Stimulated activated naive CD8-positive, alpha-beta T cell treated with anti-CD3 and anti-CD28 coated beads, Interleukin-15, amount 100 ng/mL, for 72 hours (primary cell): ENCODE data around the gene TRPC5OS.

Experiments
- ATAC-seq: fragments of 150-1000 bp; cut with Tn5 transposase; 2 replicates; pipeline ENCODE4 v1.10.0; 2021; ENCODE audit warnings: mild to moderate bottlenecking, moderate library complexity
- DNase-seq, 2 donors: peaks; one replicate each; pipeline ENCODE4 v3.0.0; 2021 to 2022
- H3K27ac Mint-ChIP-seq, 2 donors: one replicate each; pipeline ENCODE4 v1.8.0; 2022; ENCODE audit warnings: mild to moderate bottlenecking in 2 of 2, mixed read lengths in 2 of 2, moderate library complexity in 2 of 2
- H3K27me3 Mint-ChIP-seq: one replicate; pipeline ENCODE4 v1.8.0; 2022; ENCODE audit warnings: mixed read lengths
- H3K4me1 Mint-ChIP-seq: one replicate; pipeline ENCODE4 v1.8.0; 2022; ENCODE audit warnings: mild to moderate bottlenecking, mixed read lengths
- H3K4me3 Mint-ChIP-seq, 2 donors: one replicate each; pipeline ENCODE4 v1.8.0; 2022; ENCODE audit warnings: mild to moderate bottlenecking in 2 of 2, mixed read lengths in 2 of 2, moderate library complexity in 1 of 2
- H3K9me3 Mint-ChIP-seq, 2 donors: one replicate each; pipeline ENCODE4 v1.8.0; 2022; ENCODE audit warnings: mixed read lengths in 2 of 2

Gene TRPC5OS

DNA sequence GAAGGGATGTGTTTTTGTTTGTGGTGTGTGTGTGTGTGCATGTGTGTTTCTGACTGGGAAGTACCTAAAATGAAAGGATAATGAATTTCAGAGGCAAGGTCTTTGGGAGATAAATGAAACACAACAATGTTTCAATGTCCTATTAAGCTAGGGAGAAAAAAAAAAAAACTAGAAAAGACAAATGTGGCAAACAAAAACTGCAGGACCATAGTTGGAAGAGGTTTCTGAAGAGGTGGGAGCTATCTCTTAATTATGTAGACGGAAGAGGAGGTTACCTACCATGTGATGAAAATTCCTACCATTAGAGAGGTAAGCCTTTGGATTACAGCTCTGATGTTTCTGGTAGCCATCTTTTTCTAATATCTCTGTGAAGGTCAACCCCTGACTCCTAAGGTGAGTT, at the start of gene TRPC5OS:
Gene TRPC5OS, plus strand, starts transcription at position 301 of the 400 bp plus-strand sequence. CDS start 25,669 bp downstream, outside the sequence.
- Mint-ChIP-seq H3K9me3 (no peaks in the 10 kb centered on the region), H3K27me3 (no peaks in the 10 kb centered on the region), H3K27ac (no peak within 1 kb of the TSS), H3K4me1 (no peaks in the 10 kb centered on the region), H3K4me3 (no peak within 1 kb of the TSS)
- ATAC-seq, result no peak
- DNase-seq, result no peak

DNA sequence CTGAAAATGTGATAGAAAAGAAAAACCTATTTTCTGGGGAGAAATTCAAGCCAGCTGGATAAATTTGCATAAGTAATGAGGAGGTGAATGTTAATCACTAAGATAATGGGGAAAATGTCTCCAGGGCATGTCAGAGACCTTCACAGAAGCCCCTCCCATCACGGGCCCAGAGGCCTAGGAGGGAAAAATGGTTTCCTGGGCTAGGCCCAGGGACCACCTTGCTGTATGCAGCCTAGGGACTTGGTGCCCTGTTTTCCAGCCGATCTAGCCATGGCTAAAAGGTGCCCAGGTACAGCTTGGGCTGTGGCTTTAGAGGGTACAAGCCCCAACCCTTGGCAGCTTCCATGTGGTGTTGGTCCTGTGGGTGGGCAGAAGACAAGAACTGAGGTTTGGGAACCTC, 46.6 kb upstream of the TRPC5OS start:
- H3K9me3 Mint-ChIP-seq, result no peaks in the 10 kb centered on the region
- no peak overlapping the region for H3K4me3 Mint-ChIP-seq
- H3K4me1 Mint-ChIP-seq, result no peaks in the 10 kb centered on the region
- ATAC-seq (no peak), DNase-seq (no peak)
- H3K27ac Mint-ChIP-seq, result no peak overlapping the region
- no peaks in the 10 kb centered on the region for H3K27me3 Mint-ChIP-seq

- no peak for ATAC-seq
- Mint-ChIP-seq H3K9me3 (no peaks in the 10 kb centered on the region), H3K4me1 (no peaks in the 10 kb centered on the region), H3K27me3 (no peaks in the 10 kb centered on the region), H3K4me3 (no peak overlapping the region), H3K27ac (no peak overlapping the region)
- DNase-seq, result no peak
Measured at GRCh38 chrX:111830571-111830970, 45.4 kb upstream of the TRPC5OS start.

DNA sequence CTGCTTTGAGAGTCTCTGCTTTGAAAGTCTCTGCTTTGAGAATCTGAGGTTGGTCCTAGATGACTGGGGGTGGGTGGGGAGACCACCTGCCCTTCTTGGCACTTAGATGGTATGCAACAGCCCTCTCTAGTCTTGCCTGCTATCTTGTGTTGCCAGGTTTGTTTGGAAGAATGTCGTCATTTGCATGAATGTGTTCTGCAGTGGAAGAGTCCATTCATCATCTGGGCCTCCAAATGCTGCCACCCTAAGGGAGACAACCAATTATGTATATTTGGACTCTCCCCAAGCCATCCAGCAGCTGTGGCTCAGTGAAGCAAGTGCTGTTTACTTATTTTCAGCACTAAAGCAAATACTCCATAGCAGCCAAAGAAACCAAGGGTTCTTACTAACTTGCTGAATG, 44.6 kb upstream of the TRPC5OS start:
- Mint-ChIP-seq H3K27ac (no peak overlapping the region), H3K4me3 (no peak overlapping the region), H3K4me1 (no peaks in the 10 kb centered on the region), H3K27me3 (no peaks in the 10 kb centered on the region), H3K9me3 (no peaks in the 10 kb centered on the region)
- ATAC-seq (no peak), DNase-seq (no peak)

GRCh38 chrX:111837197-111837596, 38.8 kb upstream of the TRPC5OS start:
- Mint-ChIP-seq H3K27ac (no peak overlapping the region), H3K4me3 (no peak overlapping the region), H3K27me3 (no peaks in the 10 kb centered on the region), H3K9me3 (no peaks in the 10 kb centered on the region), H3K4me1 (no peaks in the 10 kb centered on the region)
- DNase-seq (no peak), ATAC-seq (no peak)

DNA sequence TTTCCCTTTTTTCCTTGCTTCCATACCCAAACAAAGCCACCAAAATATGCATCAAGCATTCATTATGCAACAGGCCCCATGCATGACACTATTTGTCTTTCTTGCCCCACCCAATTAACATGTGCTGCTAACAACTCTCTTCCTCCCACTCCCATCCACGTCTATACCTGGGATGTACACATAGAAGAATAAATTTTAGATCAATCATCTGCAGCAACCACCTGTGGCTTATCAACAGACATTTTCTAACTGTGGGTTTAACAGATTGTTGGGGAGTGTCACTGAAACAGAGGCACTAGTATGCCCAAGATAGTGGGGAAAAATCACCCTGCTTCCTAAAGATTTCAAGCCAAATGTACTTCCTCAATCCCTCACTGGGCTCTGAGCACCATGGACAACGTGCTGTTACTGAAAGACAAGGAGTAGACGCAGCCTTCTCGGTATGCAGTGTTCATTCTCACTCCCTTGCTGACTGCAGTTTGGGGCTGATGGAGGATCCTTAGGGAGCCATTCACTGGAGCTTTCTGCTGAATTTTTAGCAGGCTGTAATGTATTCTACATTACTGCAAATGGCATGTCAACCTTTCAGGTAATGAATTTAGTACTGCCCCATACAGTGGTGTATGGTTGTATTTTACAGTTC, 28.4 kb upstream of the TRPC5OS start:
- Mint-ChIP-seq H3K27me3 (no peaks in the 10 kb centered on the region), H3K9me3 (no peaks in the 10 kb centered on the region)

GRCh38 chrX:111848541-111848940, 27.4 kb upstream of the TRPC5OS start:
- no peak for ATAC-seq
- H3K27me3 Mint-ChIP-seq, result no peaks in the 10 kb centered on the region

More for the DNA sequence above, 28.4 kb upstream of the TRPC5OS start:
- DNase-seq (no peak), ATAC-seq (no peak)
- Mint-ChIP-seq H3K4me3 (no peak overlapping the region), H3K4me1 (no peaks in the 10 kb centered on the region), H3K27ac (no peak overlapping the region)

GRCh38 chrX:111850975-111851374, 25.0 kb upstream of the TRPC5OS start:
- Mint-ChIP-seq H3K9me3 (no peaks in the 10 kb centered on the region), H3K27me3 (no peaks in the 10 kb centered on the region), H3K4me1 (no peaks in the 10 kb centered on the region)

More at GRCh38 chrX:111848541-111848940, 27.4 kb upstream of the TRPC5OS start:
- no peak for DNase-seq
- Mint-ChIP-seq H3K4me3 (no peak overlapping the region), H3K4me1 (no peaks in the 10 kb centered on the region), H3K9me3 (no peaks in the 10 kb centered on the region), H3K27ac (no peak overlapping the region)

GRCh38 chrX:111854556-111855490, 21.2 kb upstream of the TRPC5OS start:
- no peak for ATAC-seq

More at GRCh38 chrX:111850975-111851374, 25.0 kb upstream of the TRPC5OS start:
- H3K4me3 Mint-ChIP-seq, result no peak overlapping the region
- DNase-seq (no peak), ATAC-seq (no peak)
- H3K27ac Mint-ChIP-seq, result no peak overlapping the region

GRCh38 chrX:111857534-111858060, 18.4 kb upstream of the TRPC5OS start:
- no peak for DNase-seq
- H3K4me3 Mint-ChIP-seq, result no peak overlapping the region
- no peaks in the 10 kb centered on the region for H3K9me3 Mint-ChIP-seq
- H3K27ac Mint-ChIP-seq, result no peak overlapping the region
- no peaks in the 10 kb centered on the region for H3K27me3 Mint-ChIP-seq
- ATAC-seq, result no peak
- H3K4me1 Mint-ChIP-seq, result no peaks in the 10 kb centered on the region

More at GRCh38 chrX:111854556-111855490, 21.2 kb upstream of the TRPC5OS start:
- Mint-ChIP-seq H3K4me1 (no peaks in the 10 kb centered on the region), H3K4me3 (no peak overlapping the region), H3K27ac (no peak overlapping the region), H3K9me3 (no peaks in the 10 kb centered on the region), H3K27me3 (no peaks in the 10 kb centered on the region)
- DNase-seq, result no peak

DNA sequence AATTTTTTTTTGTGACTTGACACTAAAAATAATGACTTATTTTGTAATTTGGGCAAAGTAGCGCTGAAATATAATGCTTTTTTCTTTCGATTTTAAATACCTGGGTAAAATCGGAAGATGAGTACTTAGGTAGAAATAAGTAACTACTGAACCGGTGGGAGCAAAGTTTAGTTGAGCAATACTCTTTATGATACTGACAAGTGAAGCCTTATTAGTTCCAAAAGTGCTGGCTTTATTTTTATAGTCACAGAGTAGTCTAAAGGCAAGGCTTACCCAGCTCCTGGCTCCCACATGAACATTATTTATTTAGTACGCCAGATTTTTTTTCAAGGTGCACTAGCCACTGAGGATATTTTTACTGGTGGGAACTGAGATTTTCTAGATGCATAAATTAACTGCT, 14.4 kb upstream of the TRPC5OS start:
- ATAC-seq (no peak), DNase-seq (no peak)
- no peaks in the 10 kb centered on the region for H3K4me1 Mint-ChIP-seq
- no peaks in the 10 kb centered on the region for H3K27me3 Mint-ChIP-seq
- H3K9me3 Mint-ChIP-seq, result no peaks in the 10 kb centered on the region
- H3K27ac Mint-ChIP-seq, result no peak overlapping the region
- H3K4me3 Mint-ChIP-seq, result no peak overlapping the region

DNA sequence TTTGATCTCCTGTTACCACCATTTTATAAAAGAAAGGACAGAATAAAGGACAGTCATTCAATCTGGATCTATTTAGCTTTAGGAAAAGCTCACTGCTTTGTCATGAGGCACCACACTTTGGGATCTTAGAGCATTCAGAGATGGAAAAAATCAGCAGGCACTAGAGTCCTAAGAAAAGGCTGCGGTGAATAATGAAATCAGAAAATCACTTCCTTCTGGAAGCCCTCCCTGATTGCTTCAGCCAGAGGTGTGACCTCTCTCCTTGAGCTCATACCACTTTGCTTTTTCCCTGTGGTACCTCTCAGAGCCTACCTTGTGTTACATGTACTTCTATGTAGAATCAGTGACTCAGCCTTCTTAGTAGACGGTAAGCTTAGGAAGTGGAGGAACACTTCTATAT, 8.7 kb upstream of the TRPC5OS start:
- Mint-ChIP-seq H3K27ac (no peak overlapping the region), H3K27me3 (no peaks in the 10 kb centered on the region), H3K4me1 (no peaks in the 10 kb centered on the region), H3K9me3 (no peaks in the 10 kb centered on the region), H3K4me3 (no peak overlapping the region)
- DNase-seq, result no peak
- ATAC-seq, result no peak

DNA sequence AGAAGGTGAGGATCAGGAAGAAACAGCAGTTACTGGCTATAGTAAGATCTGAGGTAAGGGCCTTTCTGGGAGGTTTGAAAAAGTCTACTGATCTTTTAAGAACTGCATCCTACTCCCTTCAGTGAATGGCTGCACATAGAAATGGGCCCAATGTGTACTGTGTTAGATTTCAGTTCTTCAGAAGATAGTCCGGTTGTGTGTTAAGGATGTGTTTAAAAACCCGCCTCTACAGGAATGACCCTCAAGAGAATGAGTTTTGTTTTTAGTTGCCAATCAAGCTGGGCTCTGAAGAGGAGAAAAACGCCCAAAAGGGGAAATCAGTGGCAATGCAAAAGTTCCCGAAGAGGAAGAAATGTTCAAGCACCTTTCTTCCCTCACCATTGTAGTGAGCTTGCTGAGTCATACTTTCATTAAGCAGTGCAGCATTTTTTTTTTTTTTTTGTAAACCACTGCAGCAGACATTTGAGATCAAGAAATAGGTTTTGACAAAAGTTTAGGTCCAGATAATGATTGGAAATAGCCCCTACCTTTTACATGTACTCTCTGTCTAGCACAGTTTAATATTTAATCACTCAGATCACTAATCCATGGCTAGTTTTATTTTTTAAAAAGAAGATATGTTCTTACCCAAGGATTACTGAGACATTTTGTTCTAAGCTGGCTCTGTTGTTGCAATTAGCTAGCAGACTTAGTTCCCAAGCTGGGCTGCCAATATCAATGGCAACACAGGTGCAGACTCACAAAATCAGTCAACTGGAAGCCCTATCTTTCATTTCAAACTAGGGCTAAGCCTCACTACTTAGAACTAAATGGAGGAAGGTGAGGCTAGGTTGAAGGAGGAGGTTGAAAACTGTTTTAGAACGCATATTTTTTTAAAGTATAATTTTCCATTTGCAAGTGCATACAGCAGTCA, 7.0 kb upstream of the TRPC5OS start:
- Mint-ChIP-seq H3K27ac (no peak overlapping the region), H3K9me3 (no peaks in the 10 kb centered on the region), H3K4me1 (no peaks in the 10 kb centered on the region), H3K4me3 (no peak overlapping the region), H3K27me3 (no peaks in the 10 kb centered on the region)
- ATAC-seq, result no peak
- DNase-seq, result no peak

- Mint-ChIP-seq H3K27me3 (no peaks in the 10 kb centered on the region), H3K9me3 (no peaks in the 10 kb centered on the region), H3K4me3 (no peak overlapping the region), H3K27ac (no peak overlapping the region), H3K4me1 (no peaks in the 10 kb centered on the region)
- no peak for ATAC-seq
- peak; percentile 1 to 7 for DNase-seq
Measured at GRCh38 chrX:111869639-111870034, 6.3 kb upstream of the TRPC5OS start.

DNA sequence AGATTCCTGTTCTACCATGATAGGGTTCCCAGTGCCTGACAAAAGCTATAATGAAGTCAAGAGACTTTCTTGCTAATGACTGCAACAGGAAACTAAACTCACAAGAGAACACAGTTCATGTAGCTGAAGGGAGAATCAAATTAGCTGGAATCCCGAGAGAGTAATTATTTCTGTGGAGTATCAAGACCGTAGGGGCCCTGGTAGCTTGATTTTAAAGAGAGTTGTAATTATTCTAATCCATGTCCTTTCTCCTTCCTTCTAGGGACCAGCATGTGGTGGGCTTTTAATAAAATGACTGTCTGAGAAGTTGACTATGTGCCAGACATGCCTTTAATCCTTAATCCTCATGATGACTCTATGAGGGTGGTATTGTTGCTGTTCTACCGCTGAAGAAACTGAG, 1.7 kb upstream of the TRPC5OS start:
- Mint-ChIP-seq H3K27ac (no peak overlapping the region), H3K4me1 (no peaks in the 10 kb centered on the region), H3K4me3 (no peak overlapping the region), H3K27me3 (no peaks in the 10 kb centered on the region), H3K9me3 (no peaks in the 10 kb centered on the region)
- ATAC-seq (no peak), DNase-seq (no peak)
